ENCODE measurements around the gene KCTD13.
"Not testable (repeated sequence)": the region's sequence is repeated elsewhere in the genome, so short reads cannot be mapped to it uniquely, and the experiment has no call there.

The KCTD13 gene

GRCh38 chr16:29912087-29912486, 13.9 kb downstream of the KCTD13 start:
- H3K36me3 ChIP-seq (ENCODE audit: control insufficient read depth, insufficient read depth, low read length): peaks cover 6% of the 10 kb centered on the region
- no peak overlapping the region for H3K4me3 ChIP-seq (replicated peaks; ENCODE audit: low read depth, low read length)
- H3K27me3 ChIP-seq (replicated peaks; ENCODE audit: control insufficient read depth, insufficient read depth, low read length): no peaks in the 10 kb centered on the region
- no peak for TF ChIP-seq CTCF (IDR thresholded peaks at IDR 0.05; ENCODE audit: insufficient read depth, low read length, poor library complexity, severe bottlenecking)
- DNase-seq (ENCODE audit: extremely low read depth, insufficient read length): no peak

- TF ChIP-seq CTCF (IDR thresholded peaks at IDR 0.05; ENCODE audit: insufficient read depth, low read length, poor library complexity, severe bottlenecking): no peak
- H3K4me3 ChIP-seq (replicated peaks; ENCODE audit: low read depth, low read length): no peak overlapping the region
- H3K36me3 ChIP-seq (ENCODE audit: control insufficient read depth, insufficient read depth, low read length): peaks cover 5% of the 10 kb centered on the region
- DNase-seq (ENCODE audit: extremely low read depth, insufficient read length): no peak
- no peaks in the 10 kb centered on the region for H3K27me3 ChIP-seq (replicated peaks; ENCODE audit: control insufficient read depth, insufficient read depth, low read length)
These were observed 14.4 kb downstream of the KCTD13 start for GRCh38 chr16:29911676-29912010.

- H3K27me3 ChIP-seq (replicated peaks; ENCODE audit: control insufficient read depth, insufficient read depth, low read length): no peaks in the 10 kb centered on the region
- H3K36me3 ChIP-seq (ENCODE audit: control insufficient read depth, insufficient read depth, low read length): peaks cover 5% of the 10 kb centered on the region
- H3K4me3 ChIP-seq (replicated peaks; ENCODE audit: low read depth, low read length): no peak overlapping the region
- TF ChIP-seq CTCF (IDR thresholded peaks at IDR 0.05; ENCODE audit: insufficient read depth, low read length, poor library complexity, severe bottlenecking): no peak
- DNase-seq (ENCODE audit: extremely low read depth, insufficient read length): no peak
These were observed 15.0 kb downstream of the KCTD13 start for GRCh38 chr16:29910819-29911675.

GRCh38 chr16:29909851-29910250, 16.2 kb downstream of the KCTD13 start:
- not testable (repeated sequence) for H3K27me3 ChIP-seq (replicated peaks; ENCODE audit: control insufficient read depth, insufficient read depth, low read length); DNase-seq (ENCODE audit: extremely low read depth, insufficient read length); H3K36me3 ChIP-seq (ENCODE audit: control insufficient read depth, insufficient read depth, low read length); H3K4me3 ChIP-seq (replicated peaks; ENCODE audit: low read depth, low read length)

GRCh38 chr16:29909391-29909790, 16.6 kb downstream of the KCTD13 start:
- no peak for TF ChIP-seq CTCF (IDR thresholded peaks at IDR 0.05; ENCODE audit: insufficient read depth, low read length, poor library complexity, severe bottlenecking)
- Histone ChIP-seq H3K27me3 (replicated peaks; ENCODE audit: control insufficient read depth, insufficient read depth, low read length) (no peaks in the 10 kb centered on the region), H3K4me3 (replicated peaks; ENCODE audit: low read depth, low read length) (no peak overlapping the region), H3K36me3 (ENCODE audit: control insufficient read depth, insufficient read depth, low read length) (peaks cover 5% of the 10 kb centered on the region)
- DNase-seq (ENCODE audit: extremely low read depth, insufficient read length): no peak

- no peaks in the 10 kb centered on the region for H3K27me3 ChIP-seq (replicated peaks; ENCODE audit: control insufficient read depth, insufficient read depth, low read length)
- TF ChIP-seq CTCF (IDR thresholded peaks at IDR 0.05; ENCODE audit: insufficient read depth, low read length, poor library complexity, severe bottlenecking): no peak
- H3K4me3 ChIP-seq (replicated peaks; ENCODE audit: low read depth, low read length): no peak overlapping the region
- DNase-seq (ENCODE audit: extremely low read depth, insufficient read length): no peak
- H3K36me3 ChIP-seq (ENCODE audit: control insufficient read depth, insufficient read depth, low read length): peaks cover 5% of the 10 kb centered on the region
These were observed 17.3 kb downstream of the KCTD13 start for GRCh38 chr16:29908719-29909220.

All from GM06990 (cell line).